Measurements from ENCODE around the gene LRRTM2. TPM values are rescaled to one million over a fixed set of nuclear protein-coding genes. Genes with fewer than 3 reads are reported as not detected.

The LRRTM2 gene, protein sequence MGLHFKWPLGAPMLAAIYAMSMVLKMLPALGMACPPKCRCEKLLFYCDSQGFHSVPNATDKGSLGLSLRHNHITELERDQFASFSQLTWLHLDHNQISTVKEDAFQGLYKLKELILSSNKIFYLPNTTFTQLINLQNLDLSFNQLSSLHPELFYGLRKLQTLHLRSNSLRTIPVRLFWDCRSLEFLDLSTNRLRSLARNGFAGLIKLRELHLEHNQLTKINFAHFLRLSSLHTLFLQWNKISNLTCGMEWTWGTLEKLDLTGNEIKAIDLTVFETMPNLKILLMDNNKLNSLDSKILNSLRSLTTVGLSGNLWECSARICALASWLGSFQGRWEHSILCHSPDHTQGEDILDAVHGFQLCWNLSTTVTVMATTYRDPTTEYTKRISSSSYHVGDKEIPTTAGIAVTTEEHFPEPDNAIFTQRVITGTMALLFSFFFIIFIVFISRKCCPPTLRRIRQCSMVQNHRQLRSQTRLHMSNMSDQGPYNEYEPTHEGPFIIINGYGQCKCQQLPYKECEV
- total RNA-seq: not detected in 2 replicates

DNA sequence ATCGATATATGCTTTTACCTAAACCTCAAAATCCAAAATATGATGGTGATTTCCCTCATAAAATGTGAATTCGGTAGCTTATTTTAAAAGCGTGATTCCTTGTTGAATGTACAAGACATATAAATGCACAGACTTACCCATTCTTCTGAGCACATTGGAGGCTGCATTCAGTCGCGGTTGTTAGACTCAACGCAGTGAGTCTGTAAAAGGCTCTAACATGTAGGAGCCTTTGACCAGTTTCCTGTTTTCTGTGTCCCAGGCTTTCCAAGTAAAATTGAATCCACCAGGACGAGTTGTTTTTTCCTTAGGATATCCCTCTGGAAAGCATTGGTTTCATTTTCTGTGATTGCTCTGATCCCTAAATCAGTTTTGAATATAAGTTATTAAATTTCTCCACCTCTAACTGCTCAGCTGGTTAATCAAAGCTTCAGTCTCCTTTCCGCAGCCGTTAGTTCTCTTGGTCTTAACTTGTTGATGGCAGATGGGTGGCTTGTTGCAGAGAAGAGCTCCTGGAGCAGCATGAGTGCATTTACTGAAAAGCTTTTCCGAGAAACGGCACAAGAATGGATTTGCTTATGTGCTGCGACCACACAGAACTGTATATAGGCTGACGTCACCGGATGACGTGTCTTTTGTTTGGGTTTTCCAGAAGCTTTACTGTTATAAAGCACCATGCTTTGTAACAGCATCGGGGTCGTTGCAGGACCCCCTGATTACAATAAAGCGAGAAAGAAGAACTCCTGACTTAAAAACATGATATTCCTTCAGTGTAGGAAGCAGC lies at the start of gene LRRTM2:
Gene LRRTM2, minus strand, starts transcription at position 565 of the 781 bp plus-strand sequence. Its CDS starts 424 bp downstream, at position 141.

Other genes with a start within 250 kb of the LRRTM2 start
- gene CTNNA1, start 121.9 kb downstream of the LRRTM2 start, total RNA-seq: 448 and 544 TPM in 2 replicates

Measured in tracheal epithelial cell (primary cell).